Stimulated activated CD4-positive, alpha-beta T cell treated with anti-CD3 and anti-CD28 coated beads, TNF-alpha, amount 100 ng/mL, for 4 hours (primary cell): ENCODE data around the gene ANAPC13.

ENCODE experiments used
- DNase-seq, 3 experiments: peaks; one replicate each; pipeline ENCODE4 v3.0.0-alpha.2; 2020; ENCODE audit warnings: low read depth in 3 of 3

Gene ANAPC13

GRCh38 chr3:134482622-134483021 is 3.2 kb downstream of the ANAPC13 start:
- no peak for DNase-seq

GRCh38 chr3:134481166-134481565 is 4.6 kb downstream of the ANAPC13 start:
- no peak for DNase-seq

GRCh38 chr3:134480546-134480945 is 5.2 kb downstream of the ANAPC13 start:
- DNase-seq = no peak

- no peak for DNase-seq
These were observed 7.8 kb downstream of the ANAPC13 start for GRCh38 chr3:134477938-134478337.

GRCh38 chr3:134477002-134477401 is 8.8 kb downstream of the ANAPC13 start:
- no peak for DNase-seq

- no peak for DNase-seq
These were observed 9.5 kb downstream of the ANAPC13 start for GRCh38 chr3:134476306-134476705.

- no peak for DNase-seq
These were observed 10.8 kb downstream of the ANAPC13 start for GRCh38 chr3:134474956-134475355.

- DNase-seq = peak; percentile 35 to 72 (median 50)
These were observed 11.8 kb downstream of the ANAPC13 start for GRCh38 chr3:134473868-134474546.

- DNase-seq = no peak
These were observed 13.0 kb downstream of the ANAPC13 start for GRCh38 chr3:134472831-134473230.

GRCh38 chr3:134471521-134472193 is 14.1 kb downstream of the ANAPC13 start:
- no peak for DNase-seq

- no peak for DNase-seq
These were observed 17.3 kb downstream of the ANAPC13 start for GRCh38 chr3:134468519-134468918.

- no peak for DNase-seq
These were observed 19.5 kb downstream of the ANAPC13 start for GRCh38 chr3:134466331-134466730.

GRCh38 chr3:134464689-134465365 is 21.0 kb downstream of the ANAPC13 start:
- DNase-seq = no peak

GRCh38 chr3:134464064-134464688 is 21.6 kb downstream of the ANAPC13 start:
- no peak for DNase-seq

- no peak for DNase-seq
These were observed 22.1 kb downstream of the ANAPC13 start for GRCh38 chr3:134463676-134464063.

GRCh38 chr3:134462331-134462941 is 23.3 kb downstream of the ANAPC13 start:
- no peak for DNase-seq

GRCh38 chr3:134460965-134461364 is 24.8 kb downstream of the ANAPC13 start:
- DNase-seq = no peak

GRCh38 chr3:134459562-134459961 is 26.2 kb downstream of the ANAPC13 start:
- DNase-seq = no peak

- DNase-seq = no peak
These were observed 27.3 kb downstream of the ANAPC13 start for GRCh38 chr3:134458406-134458945.

- DNase-seq = no peak
These were observed 28.3 kb downstream of the ANAPC13 start for GRCh38 chr3:134457376-134458074.

GRCh38 chr3:134453631-134454030 is 32.2 kb downstream of the ANAPC13 start:
- DNase-seq = no peak
